Cardiac muscle cell (in vitro differentiated cells and primary cell): ENCODE measurements around the gene ORAI3. TPM values are rescaled to one million over a fixed set of nuclear protein-coding genes. Genes with fewer than 3 reads are reported as not detected.

Source experiments
- DNase-seq, 2 donors: peaks; one replicate each; pipeline versions ENCODE4 v3.0.0 to v3.0.0-alpha.2; 2010 to 2017; ENCODE audit warnings: low read depth in 1 of 2, low spot score in 1 of 2
- H3K27ac ChIP-seq: fragments of 200-600 bp; sonication (generic); 2 replicates; pipeline ENCODE4 v1.5.1; 2016
- H3K27me3 ChIP-seq: fragments of 200-600 bp; sonication (generic); 2 replicates; pipeline ENCODE4 v1.6.0; 2016; ENCODE audit warnings: control low read depth
- H3K36me3 ChIP-seq: fragments of 200-600 bp; sonication (generic); 2 replicates; pipeline ENCODE4 v1.5.1; 2016; ENCODE audit warnings: control low read depth
- H3K4me1 ChIP-seq: fragments of 200-600 bp; sonication (generic); 2 replicates; pipeline ENCODE4 v1.8.1; 2017; ENCODE audit warnings: low read depth, mild to moderate bottlenecking, mixed run types
- H3K4me3 ChIP-seq: fragments of 200-600 bp; sonication (generic); 2 replicates; pipeline ENCODE4 v1.5.1; 2016; ENCODE audit warnings: mild to moderate bottlenecking
- H3K9me3 ChIP-seq: fragments of 200-600 bp; sonication (generic); 2 replicates; pipeline ENCODE4 v1.5.1; 2017; ENCODE audit warnings: low read depth, mild to moderate bottlenecking, control low read depth
- CTCF ChIP-seq: IDR thresholded peaks from 2 replicates; pipeline ENCODE4 v1.5.1; 2012; ENCODE audit warnings: low read depth, mild to moderate bottlenecking, low read length
- polyA plus RNA-seq: library from polyadenylated mRNA; unstranded; fragments of >200 nt; fragmentation: Nextera tagmentation; extraction: Ambion mirVana; gene quantifications from 2 replicates; pipeline ENCODE4 v1.2.1, GENCODE V29; 2016
- total RNA-seq: library from RNA; depleted of rRNA; stranded (reverse); fragments of >200 nt; gene quantifications from 2 replicates; pipeline ENCODE4 v1.2.3, GENCODE V29; 2016

ORAI3 gene
- total and polyA plus RNA-seq, 2 experiments from 2014 or later, result 88.5 to 101 TPM

DNA sequence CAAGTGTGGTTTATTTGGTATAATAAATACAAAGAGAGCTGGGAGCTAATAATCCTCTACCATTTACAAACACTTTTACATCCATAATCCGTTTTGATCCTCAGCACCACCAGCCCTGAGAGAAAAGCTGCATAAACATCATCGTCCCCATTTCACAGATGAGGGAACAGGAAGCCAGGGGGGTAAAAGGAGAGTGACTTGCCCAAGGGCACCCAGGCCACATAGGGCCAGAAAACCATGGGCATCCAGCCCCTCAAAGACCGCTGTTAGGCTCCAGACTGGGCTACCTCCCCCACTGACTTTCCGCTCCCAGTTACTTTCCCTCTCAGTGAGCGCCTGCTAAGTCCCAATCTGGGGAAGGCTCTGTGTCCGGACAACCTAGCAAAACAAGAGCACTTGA lies 54.9 kb downstream of the ORAI3 start:
- H3K27me3 ChIP-seq, result no peaks in the 10 kb centered on the region
- H3K9me3 ChIP-seq, result no peaks in the 10 kb centered on the region
- peaks cover 6% of the 10 kb centered on the region for H3K4me1 ChIP-seq
- DNase-seq, result no peak
- no peak for TF ChIP-seq CTCF
- no peaks in the 10 kb centered on the region for H3K36me3 ChIP-seq
- no peak overlapping the region for H3K4me3 ChIP-seq
- H3K27ac ChIP-seq, result no peak overlapping the region

Other genes with a start within 250 kb of the ORAI3 start
- gene SRCAP, start 249.9 kb upstream of the ORAI3 start, total RNA-seq, result 14.8 and 20.9 TPM in 2 replicates
- 38.0 and 42.9 TPM in 2 replicates for gene SRCAP, start 249.9 kb upstream of the ORAI3 start, polyA plus RNA-seq
- 29.7 and 35.1 TPM in 2 replicates for gene PHKG2, start 200.6 kb upstream of the ORAI3 start, total RNA-seq
- gene PHKG2, start 200.6 kb upstream of the ORAI3 start, polyA plus RNA-seq, result 52.1 and 57.0 TPM in 2 replicates
- gene CFAP119, start 187.0 kb upstream of the ORAI3 start, total RNA-seq, result 7.1 and 9.1 TPM in 2 replicates
- gene CFAP119, start 187.0 kb upstream of the ORAI3 start, polyA plus RNA-seq, result 7.4 and 16.4 TPM in 2 replicates
- gene RNF40, start 186.7 kb upstream of the ORAI3 start, total RNA-seq, result 91.8 and 104 TPM in 2 replicates
- gene RNF40, start 186.7 kb upstream of the ORAI3 start, polyA plus RNA-seq, result 64.5 and 76.3 TPM in 2 replicates
- 41.7 and 50.9 TPM in 2 replicates for gene ZNF629, start 161.9 kb upstream of the ORAI3 start, total RNA-seq
- gene ZNF629, start 161.9 kb upstream of the ORAI3 start, polyA plus RNA-seq, result 20.1 and 22.2 TPM in 2 replicates
- gene BCL7C, start 55.0 kb upstream of the ORAI3 start, total RNA-seq, result 39.8 and 53.0 TPM in 2 replicates
- gene BCL7C, start 55.0 kb upstream of the ORAI3 start, polyA plus RNA-seq, result 50.5 and 60.6 TPM in 2 replicates
- 4.9 and 5.0 TPM in 2 replicates for gene CTF1, start 52.5 kb upstream of the ORAI3 start, total RNA-seq
- gene CTF1, start 52.5 kb upstream of the ORAI3 start, polyA plus RNA-seq, result 14.0 and 23.4 TPM in 2 replicates
- gene FBXL19, start 25.5 kb upstream of the ORAI3 start, total RNA-seq, result 55.1 and 60.0 TPM in 2 replicates
- 3.9 and 4.0 TPM in 2 replicates for gene FBXL19, start 25.5 kb upstream of the ORAI3 start, polyA plus RNA-seq
- gene SETD1A, start 8.7 kb downstream of the ORAI3 start, total RNA-seq, result 10.4 and 32.3 TPM in 2 replicates
- gene SETD1A, start 8.7 kb downstream of the ORAI3 start, polyA plus RNA-seq, result 1.9 and 4.4 TPM in 2 replicates
- 5.8 and 6.5 TPM in 2 replicates for gene HSD3B7, start 36.1 kb downstream of the ORAI3 start, total RNA-seq
- gene HSD3B7, start 36.1 kb downstream of the ORAI3 start, polyA plus RNA-seq, result 7.5 and 8.5 TPM in 2 replicates
- gene STX1B, start 61.6 kb downstream of the ORAI3 start, total RNA-seq, result 8.1 and 13.7 TPM in 2 replicates
- 5.6 and 8.0 TPM in 2 replicates for gene STX1B, start 61.6 kb downstream of the ORAI3 start, polyA plus RNA-seq
- gene STX4, start 84.5 kb downstream of the ORAI3 start, total RNA-seq, result 25.3 and 26.7 TPM in 2 replicates
- gene STX4, start 84.5 kb downstream of the ORAI3 start, polyA plus RNA-seq, result 48.3 and 53.2 TPM in 2 replicates
- 16.2 and 18.2 TPM in 2 replicates for gene ZNF668, start 125.2 kb downstream of the ORAI3 start, total RNA-seq
- 7.4 and 10.0 TPM in 2 replicates for gene ZNF668, start 125.2 kb downstream of the ORAI3 start, polyA plus RNA-seq
- gene ZNF646, start 125.4 kb downstream of the ORAI3 start, total RNA-seq, result 20.3 and 32.6 TPM in 2 replicates
- gene ZNF646, start 125.4 kb downstream of the ORAI3 start, polyA plus RNA-seq, result 7.1 and 8.5 TPM in 2 replicates
- gene PRSS53, start 139.9 kb downstream of the ORAI3 start, total RNA-seq, result 2.7 and 5.8 TPM in 2 replicates
- gene PRSS53, start 139.9 kb downstream of the ORAI3 start, polyA plus RNA-seq, result 0.35 and 0.94 TPM in 2 replicates
- 146 and 148 TPM in 2 replicates for gene VKORC1, start 145.7 kb downstream of the ORAI3 start, total RNA-seq
- 161 and 188 TPM in 2 replicates for gene VKORC1, start 145.7 kb downstream of the ORAI3 start, polyA plus RNA-seq
- gene BCKDK, start 159.3 kb downstream of the ORAI3 start, total RNA-seq, result 109 and 121 TPM in 2 replicates
- 147 and 151 TPM in 2 replicates for gene BCKDK, start 159.3 kb downstream of the ORAI3 start, polyA plus RNA-seq
- gene KAT8, start 168.6 kb downstream of the ORAI3 start, total RNA-seq, result 88.8 and 112 TPM in 2 replicates
- gene KAT8, start 168.6 kb downstream of the ORAI3 start, polyA plus RNA-seq, result 63.0 and 80.6 TPM in 2 replicates
- gene PRSS8, start 186.7 kb downstream of the ORAI3 start, total RNA-seq, result 11.6 TPM in 2 replicates
- 19.5 and 22.5 TPM in 2 replicates for gene PRSS8, start 186.7 kb downstream of the ORAI3 start, polyA plus RNA-seq
- 0.63 and 1.1 TPM in 2 replicates for gene PRSS36, start 201.0 kb downstream of the ORAI3 start, total RNA-seq
- 1.8 and 3.3 TPM in 2 replicates for gene PRSS36, start 201.0 kb downstream of the ORAI3 start, polyA plus RNA-seq
- gene FUS, start 231.1 kb downstream of the ORAI3 start, total RNA-seq, result 40.6 and 54.4 TPM in 2 replicates
- 386 and 618 TPM in 2 replicates for gene FUS, start 231.1 kb downstream of the ORAI3 start, polyA plus RNA-seq